ENCODE results near the gene TP53BP1. TPM values are rescaled to one million over a fixed set of nuclear protein-coding genes. Genes with fewer than 3 reads are reported as not detected.

The TP53BP1 gene
- total RNA-seq, 2 experiments from 2014 or later: 24.3 to 27.3 TPM

GRCh38 chr15:43370975-43371974, 121.7 kb downstream of the TP53BP1 start, which contains the start of the genes TUBGCP4 and ZSCAN29:
TUBGCP4 (plus strand) TSS chr15:43371101; CDS start chr15:43371355, 254 bp downstream.
ZSCAN29 (minus strand) TSS chr15:43371043; CDS start chr15:43369913, 1,130 bp downstream.
- peak; percentile 89 for ATAC-seq
- Mint-ChIP-seq H3K27me3 (ENCODE audit: low read depth) (no peaks in the 10 kb centered on the region), H3K9me3 (ENCODE audit: insufficient read depth) (peaks cover 6% of the 10 kb centered on the region), H3K4me3 (peak within 1 kb of the TSS; percentile 91), H3K36me3 (ENCODE audit: low read depth) (peaks cover 44% of the 10 kb centered on the region), H3K27ac (peak within 1 kb of the TSS; percentile 86), H3K4me1 (ENCODE audit: low read depth) (peaks cover 49% of the 10 kb centered on the region)
- CTCF ChIA-PET: interaction anchor here (0.6 to 3.2 kb wide), 23 partner anchors 8 to 901 kb away, joined by 3 to 14 read pairs (median 4); no protein-coding TSS in a partner anchor
- POLR2A ChIA-PET: interaction anchor here (0.6 to 1.5 kb wide), 5 partner anchors 10 to 163 kb away, joined by 3 to 5 read pairs (median 4); no protein-coding TSS in a partner anchor
- peak; percentile 84 for DNase-seq

GRCh38 chr15:43370310-43370974, 122.5 kb downstream of the TP53BP1 start:
- peak; percentile 23 for DNase-seq

GRCh38 chr15:43361313-43361903, 131.5 kb downstream of the TP53BP1 start:
- no peak for DNase-seq
- peaks cover 15% of the 10 kb centered on the region for H3K4me1 Mint-ChIP-seq (ENCODE audit: low read depth)
- CTCF ChIA-PET: interaction anchor here (1.0 to 5.6 kb wide), 3 partner anchors 9 to 15 kb away, joined by 3 to 41 read pairs (median 4); partner anchors contain the start of genes TUBGCP4 and ZSCAN29

More at GRCh38 chr15:43370310-43370974, 122.5 kb downstream of the TP53BP1 start:
- POLR2A ChIA-PET: interaction anchor here (0.6 to 1.5 kb wide), 7 partner anchors 8 to 162 kb away, joined by 3 to 5 read pairs (median 3); partner anchors contain the start of gene LCMT2
- ATAC-seq: peak; percentile 1
- H3K27me3 Mint-ChIP-seq (ENCODE audit: low read depth): no peaks in the 10 kb centered on the region
- H3K27ac Mint-ChIP-seq: peak overlapping the region; percentile 85
- peaks cover 48% of the 10 kb centered on the region for H3K4me1 Mint-ChIP-seq (ENCODE audit: low read depth)
- CTCF ChIA-PET: interaction anchor here (0.6 to 3.2 kb wide), 10 partner anchors 10 to 902 kb away, joined by 3 to 14 read pairs (median 4); no protein-coding TSS in a partner anchor
- H3K36me3 Mint-ChIP-seq (ENCODE audit: low read depth): peaks cover 49% of the 10 kb centered on the region
- H3K4me3 Mint-ChIP-seq: peak overlapping the region; percentile 91
- H3K9me3 Mint-ChIP-seq (ENCODE audit: insufficient read depth): peaks cover 6% of the 10 kb centered on the region

GRCh38 chr15:43360821-43361220, 132.1 kb downstream of the TP53BP1 start:
- Mint-ChIP-seq H3K9me3 (ENCODE audit: insufficient read depth) (peaks cover 51% of the 10 kb centered on the region), H3K36me3 (ENCODE audit: low read depth) (peaks cover 85% of the 10 kb centered on the region), H3K27ac (no peak overlapping the region), H3K4me1 (ENCODE audit: low read depth) (peaks cover 13% of the 10 kb centered on the region), H3K27me3 (ENCODE audit: low read depth) (no peaks in the 10 kb centered on the region), H3K4me3 (no peak overlapping the region)
- no peak for ATAC-seq
- POLR2A ChIA-PET: interaction anchor here (1.1 to 1.2 kb wide), 2 partner anchors 8 to 10 kb away, joined by 4 to 5 read pairs; partner anchors contain the start of genes TUBGCP4 and ZSCAN29
- no peak for DNase-seq
- CTCF ChIA-PET: interaction anchor here (1.0 to 5.6 kb wide), 4 partner anchors 10 to 16 kb away, joined by 3 to 41 read pairs (median 6); partner anchors contain the start of genes TUBGCP4 and ZSCAN29

More at GRCh38 chr15:43361313-43361903, 131.5 kb downstream of the TP53BP1 start:
- POLR2A ChIA-PET: interaction anchor here (1.2 kb wide), 1 partner anchor 9 kb away, joined by 5 read pairs; the partner anchor contains the start of genes TUBGCP4 and ZSCAN29
- Mint-ChIP-seq H3K27ac (no peak overlapping the region), H3K27me3 (ENCODE audit: low read depth) (no peaks in the 10 kb centered on the region), H3K4me3 (no peak overlapping the region), H3K36me3 (ENCODE audit: low read depth) (peaks cover 85% of the 10 kb centered on the region), H3K9me3 (ENCODE audit: insufficient read depth) (peaks cover 51% of the 10 kb centered on the region)
- ATAC-seq: no peak

Other genes with a start within 250 kb of the TP53BP1 start
- under 1 TPM; 0.31 to 0.37 TPM for gene TGM5, start 226.2 kb downstream of the TP53BP1 start, total RNA-seq
- gene TGM7, start 190.9 kb downstream of the TP53BP1 start, total RNA-seq: not detected
- gene LCMT2, start 162.6 kb downstream of the TP53BP1 start, total RNA-seq: 10 to 100 TPM; 12.0 to 14.2 TPM
- 10 to 100 TPM; 30.4 to 32.1 TPM for gene ZSCAN29, start 122.1 kb downstream of the TP53BP1 start, total RNA-seq
- gene TUBGCP4, start 122.1 kb downstream of the TP53BP1 start, total RNA-seq: 10 to 100 TPM; 38.9 to 41.7 TPM
- gene MAP1A, start 24.5 kb upstream of the TP53BP1 start, total RNA-seq: 1 to 10 TPM; 5.3 to 5.6 TPM
- 10 to 100 TPM; 42.5 to 48.3 TPM for gene PPIP5K1, start 97.1 kb upstream of the TP53BP1 start, total RNA-seq
- not detected for gene CKMT1B, start 100.9 kb upstream of the TP53BP1 start, total RNA-seq
- gene STRC, start 125.6 kb upstream of the TP53BP1 start, total RNA-seq: under 1 TPM; 0.40 to 0.52 TPM
- gene CATSPER2, start 155.7 kb upstream of the TP53BP1 start, total RNA-seq: 1 to 10 TPM; 6.0 to 9.1 TPM
- not detected for gene CKMT1A, start 200.7 kb upstream of the TP53BP1 start, total RNA-seq